GM23338 (cell line): ENCODE measurements around the gene RMND5B. TPM values are rescaled to one million over a fixed set of nuclear protein-coding genes. Genes with fewer than 3 reads are reported as not detected.

Experiments used
- ATAC-seq: fragments of 200-7000 bp; cut with Tn5 transposase; 3 replicates; pipeline ENCODE4 v1.9.1; 2020
- DNase-seq: peaks from one replicate; pipeline ENCODE4 v3.0.0-alpha.2; 2015; ENCODE audit warnings: low spot score
- H2AFZ ChIP-seq: fragments of 200-600 bp; sonication (generic); 2 replicates; pipeline ENCODE4 v1.8.0; 2016; ENCODE audit warnings: antibody characterized with exemption, mild to moderate bottlenecking, moderate library complexity
- H3F3A ChIP-seq: fragments of 200-600 bp; sonication (generic); replicated peaks from 2 replicates; pipeline ENCODE4 v1.8.0; 2017; ENCODE audit warnings: antibody characterized with exemption, mixed run types, low read depth
- H3K27ac ChIP-seq: fragments of 200-600 bp; sonication (generic); 2 replicates; pipeline ENCODE4 v1.6.1; 2016; ENCODE audit warnings: low read depth
- H3K27me3 ChIP-seq: fragments of 200-600 bp; sonication (generic); 2 replicates; pipeline ENCODE4 v1.8.0; 2016; ENCODE audit warnings: mild to moderate bottlenecking, mixed run types, moderate library complexity; ENCODE audit not compliant: insufficient read depth
- H3K36me3 ChIP-seq: fragments of 200-600 bp; sonication (generic); 2 replicates; pipeline ENCODE4 v1.8.0; 2016; ENCODE audit warnings: mild to moderate bottlenecking; ENCODE audit not compliant: insufficient read depth
- H3K4me1 ChIP-seq: fragments of 200-600 bp; sonication (generic); 2 replicates; pipeline ENCODE4 v1.8.0; 2016; ENCODE audit warnings: mild to moderate bottlenecking, moderate library complexity; ENCODE audit not compliant: insufficient read depth
- H3K4me2 ChIP-seq: fragments of 200-600 bp; sonication (generic); 2 replicates; pipeline ENCODE4 v1.7.1; 2017; ENCODE audit warnings: mixed run types
- H3K4me3 ChIP-seq: fragments of 200-600 bp; sonication (generic); 2 replicates; pipeline ENCODE4 v1.6.1; 2016; ENCODE audit warnings: mixed run types
- H3K79me2 ChIP-seq: fragments of 200-600 bp; sonication (generic); replicated peaks from 2 replicates; pipeline ENCODE4 v1.8.0; 2017; ENCODE audit warnings: mild to moderate bottlenecking; ENCODE audit not compliant: insufficient read depth
- H3K9me2 ChIP-seq: fragments of 200-600 bp; sonication (generic); 2 replicates; pipeline ENCODE4 v1.8.0; 2017; ENCODE audit not compliant: insufficient read depth
- H4K20me1 ChIP-seq: fragments of 200-600 bp; sonication (generic); replicated peaks from 2 replicates; pipeline ENCODE4 v1.8.0; 2017; ENCODE audit warnings: mild to moderate bottlenecking; ENCODE audit not compliant: insufficient read depth
- H3K27ac Mint-ChIP-seq: 2 replicates; pipeline ENCODE4 v1.8.0; 2020; ENCODE audit warnings: inconsistent platforms, mild to moderate bottlenecking, moderate library complexity, mixed read lengths
- H3K27me3 Mint-ChIP-seq: 3 replicates; pipeline ENCODE4 v1.8.0; 2022; ENCODE audit warnings: low read depth, mild to moderate bottlenecking, moderate library complexity, mixed read lengths, inconsistent platforms; ENCODE audit not compliant: insufficient read depth, poor library complexity
- H3K36me3 Mint-ChIP-seq: 3 replicates; pipeline ENCODE4 v1.8.0; 2021; ENCODE audit warnings: low read depth, mild to moderate bottlenecking, inconsistent platforms, moderate library complexity, mixed read lengths
- H3K4me1 Mint-ChIP-seq: 3 replicates; pipeline ENCODE4 v1.8.0; 2020; ENCODE audit warnings: mild to moderate bottlenecking, inconsistent platforms, mixed read lengths
- H3K4me3 Mint-ChIP-seq: 3 replicates; pipeline ENCODE4 v1.8.0; 2021; ENCODE audit warnings: moderate library complexity, mild to moderate bottlenecking, inconsistent platforms, mixed read lengths
- H3K9me3 Mint-ChIP-seq: 3 replicates; pipeline ENCODE4 v1.8.0; 2020; ENCODE audit warnings: moderate library complexity, mild to moderate bottlenecking, inconsistent platforms, mixed read lengths
- CREB1 ChIP-seq: fragments of 250-450 bp; sonication (Bioruptor Pico); IDR thresholded peaks from 2 replicates; pipeline ENCODE4 v1.5.0; 2020; ENCODE audit warnings: low read depth, mild to moderate bottlenecking, moderate library complexity
- EZH2 ChIP-seq: fragments of 200-600 bp; sonication (generic); IDR thresholded peaks from one replicate; pipeline ENCODE4 v1.8.0; 2017; ENCODE audit warnings: antibody characterized with exemption, mild to moderate bottlenecking, low read depth; ENCODE audit not compliant: unreplicated experiment
- EZH2phosphoT487 ChIP-seq: fragments of 200-600 bp; sonication (generic); IDR thresholded peaks from one replicate; pipeline ENCODE4 v1.8.1; 2018; ENCODE audit warnings: antibody characterized with exemption; ENCODE audit not compliant: unreplicated experiment
- NANOG ChIP-seq: IDR thresholded peaks from 2 replicates; pipeline ENCODE4 v1.6.1; 2016; ENCODE audit warnings: antibody characterized with exemption, borderline replicate concordance
- STAT1 ChIP-seq: IDR thresholded peaks from one replicate; pipeline ENCODE4 v1.6.1; 2016; ENCODE audit warnings: antibody characterized with exemption; ENCODE audit not compliant: unreplicated experiment
- ZNF114 ChIP-seq: fragments of 250-450 bp; sonication (Bioruptor Pico); IDR thresholded peaks from 2 replicates; pipeline ENCODE4 v1.5.0; 2020; ENCODE audit warnings: mild to moderate bottlenecking, moderate library complexity
- polyA plus RNA-seq: library from polyadenylated mRNA; unstranded; fragments of >200 nt; fragmentation: Nextera tagmentation; extraction: Ambion mirVana; gene quantifications from 2 replicates; pipeline ENCODE4 v1.2.1, GENCODE V29; 2016
- total RNA-seq: library from RNA; depleted of rRNA; stranded (reverse); fragments of >200 nt; shearing (Covaris generic); gene quantifications from 2 replicates; pipeline ENCODE4 v1.2.3, GENCODE V29; 2014
- TF ChIP-seq, protein P1 (sequence below): fragments of 250-450 bp; sonication (Bioruptor Pico); IDR thresholded peaks from 2 replicates; pipeline ENCODE4 v1.5.0; 2020; ENCODE audit warnings: mild to moderate bottlenecking, moderate library complexity
- TF ChIP-seq, protein P2 (sequence below): IDR thresholded peaks from one replicate; pipeline ENCODE4 v1.6.1; 2018; ENCODE audit warnings: antibody characterized with exemption; ENCODE audit not compliant: unreplicated experiment

The RMND5B gene
- total and polyA plus RNA-seq, 2 experiments from 2014 or later: 47.5 to 101 TPM

DNA sequence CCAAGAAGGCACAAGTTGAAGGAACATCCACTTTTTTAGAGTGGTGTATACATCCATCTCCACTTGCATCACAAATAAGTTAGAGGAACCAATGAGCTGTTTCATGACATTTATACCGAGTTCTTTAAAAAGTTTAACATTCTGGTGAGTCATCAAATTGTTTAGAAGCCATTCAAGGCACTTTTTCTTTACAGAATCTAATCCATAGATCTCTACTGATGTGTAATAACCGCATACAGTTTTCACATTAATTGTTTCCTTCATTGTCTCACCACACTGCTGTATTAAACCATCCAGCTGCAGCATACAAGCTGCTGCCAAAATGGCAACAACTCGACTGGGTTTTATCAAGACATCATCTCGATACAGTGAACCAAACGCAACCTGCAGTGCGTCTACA is 55.6 kb downstream of the RMND5B start:
- H3K79me2 ChIP-seq: no peaks in the 10 kb centered on the region
- 0 out of 2 replicates have a peak overlapping the region, but pooled peaks have one; percentile 0 for H2AFZ ChIP-seq
- Mint-ChIP-seq H3K36me3 (peaks cover 17% of the 10 kb centered on the region), H3K4me3 (no peak overlapping the region), H3K9me3 (peaks cover 25% of the 10 kb centered on the region; the same call in 2 of the 3 replicates), H3K27ac (no peak overlapping the region), H3K27me3 (peaks cover 11% of the 10 kb centered on the region), H3K4me1 (peaks cover 8% of the 10 kb centered on the region)
- TF ChIP-seq NANOG (no peak), EZH2phosphoT487 (no peak), EZH2 (no peak), CREB1 (CRISPR knock-in tag) (no peak), STAT1 (no peak), ZNF114 (CRISPR knock-in tag) (no peak)
- TF ChIP-seq, protein P1, sequence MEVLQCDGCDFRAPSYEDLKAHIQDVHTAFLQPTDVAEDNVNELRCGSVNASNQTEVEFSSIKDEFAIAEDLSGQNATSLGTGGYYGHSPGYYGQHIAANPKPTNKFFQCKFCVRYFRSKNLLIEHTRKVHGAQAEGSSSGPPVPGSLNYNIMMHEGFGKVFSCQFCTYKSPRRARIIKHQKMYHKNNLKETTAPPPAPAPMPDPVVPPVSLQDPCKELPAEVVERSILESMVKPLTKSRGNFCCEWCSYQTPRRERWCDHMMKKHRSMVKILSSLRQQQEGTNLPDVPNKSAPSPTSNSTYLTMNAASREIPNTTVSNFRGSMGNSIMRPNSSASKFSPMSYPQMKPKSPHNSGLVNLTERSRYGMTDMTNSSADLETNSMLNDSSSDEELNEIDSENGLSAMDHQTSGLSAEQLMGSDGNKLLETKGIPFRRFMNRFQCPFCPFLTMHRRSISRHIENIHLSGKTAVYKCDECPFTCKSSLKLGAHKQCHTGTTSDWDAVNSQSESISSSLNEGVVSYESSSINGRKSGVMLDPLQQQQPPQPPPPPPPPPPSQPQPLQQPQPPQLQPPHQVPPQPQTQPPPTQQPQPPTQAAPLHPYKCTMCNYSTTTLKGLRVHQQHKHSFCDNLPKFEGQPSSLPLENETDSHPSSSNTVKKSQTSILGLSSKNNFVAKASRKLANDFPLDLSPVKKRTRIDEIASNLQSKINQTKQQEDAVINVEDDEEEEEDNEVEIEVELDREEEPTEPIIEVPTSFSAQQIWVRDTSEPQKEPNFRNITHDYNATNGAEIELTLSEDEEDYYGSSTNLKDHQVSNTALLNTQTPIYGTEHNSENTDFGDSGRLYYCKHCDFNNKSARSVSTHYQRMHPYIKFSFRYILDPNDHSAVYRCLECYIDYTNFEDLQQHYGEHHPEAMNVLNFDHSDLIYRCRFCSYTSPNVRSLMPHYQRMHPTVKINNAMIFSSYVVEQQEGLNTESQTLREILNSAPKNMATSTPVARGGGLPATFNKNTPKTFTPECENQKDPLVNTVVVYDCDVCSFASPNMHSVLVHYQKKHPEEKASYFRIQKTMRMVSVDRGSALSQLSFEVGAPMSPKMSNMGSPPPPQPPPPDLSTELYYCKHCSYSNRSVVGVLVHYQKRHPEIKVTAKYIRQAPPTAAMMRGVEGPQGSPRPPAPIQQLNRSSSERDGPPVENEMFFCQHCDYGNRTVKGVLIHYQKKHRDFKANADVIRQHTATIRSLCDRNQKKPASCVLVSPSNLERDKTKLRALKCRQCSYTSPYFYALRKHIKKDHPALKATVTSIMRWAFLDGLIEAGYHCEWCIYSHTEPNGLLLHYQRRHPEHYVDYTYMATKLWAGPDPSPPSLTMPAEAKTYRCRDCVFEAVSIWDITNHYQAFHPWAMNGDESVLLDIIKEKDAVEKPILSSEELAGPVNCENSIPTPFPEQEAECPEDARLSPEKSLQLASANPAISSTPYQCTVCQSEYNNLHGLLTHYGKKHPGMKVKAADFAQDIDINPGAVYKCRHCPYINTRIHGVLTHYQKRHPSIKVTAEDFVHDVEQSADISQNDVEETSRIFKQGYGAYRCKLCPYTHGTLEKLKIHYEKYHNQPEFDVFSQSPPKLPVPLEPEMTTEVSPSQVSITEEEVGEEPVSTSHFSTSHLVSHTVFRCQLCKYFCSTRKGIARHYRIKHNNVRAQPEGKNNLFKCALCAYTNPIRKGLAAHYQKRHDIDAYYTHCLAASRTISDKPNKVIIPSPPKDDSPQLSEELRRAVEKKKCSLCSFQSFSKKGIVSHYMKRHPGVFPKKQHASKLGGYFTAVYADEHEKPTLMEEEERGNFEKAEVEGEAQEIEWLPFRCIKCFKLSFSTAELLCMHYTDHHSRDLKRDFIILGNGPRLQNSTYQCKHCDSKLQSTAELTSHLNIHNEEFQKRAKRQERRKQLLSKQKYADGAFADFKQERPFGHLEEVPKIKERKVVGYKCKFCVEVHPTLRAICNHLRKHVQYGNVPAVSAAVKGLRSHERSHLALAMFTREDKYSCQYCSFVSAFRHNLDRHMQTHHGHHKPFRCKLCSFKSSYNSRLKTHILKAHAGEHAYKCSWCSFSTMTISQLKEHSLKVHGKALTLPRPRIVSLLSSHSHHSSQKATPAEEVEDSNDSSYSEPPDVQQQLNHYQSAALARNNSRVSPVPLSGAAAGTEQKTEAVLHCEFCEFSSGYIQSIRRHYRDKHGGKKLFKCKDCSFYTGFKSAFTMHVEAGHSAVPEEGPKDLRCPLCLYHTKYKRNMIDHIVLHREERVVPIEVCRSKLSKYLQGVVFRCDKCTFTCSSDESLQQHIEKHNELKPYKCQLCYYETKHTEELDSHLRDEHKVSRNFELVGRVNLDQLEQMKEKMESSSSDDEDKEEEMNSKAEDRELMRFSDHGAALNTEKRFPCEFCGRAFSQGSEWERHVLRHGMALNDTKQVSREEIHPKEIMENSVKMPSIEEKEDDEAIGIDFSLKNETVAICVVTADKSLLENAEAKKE (CRISPR knock-in tag): no peak
- TF ChIP-seq, protein P2, sequence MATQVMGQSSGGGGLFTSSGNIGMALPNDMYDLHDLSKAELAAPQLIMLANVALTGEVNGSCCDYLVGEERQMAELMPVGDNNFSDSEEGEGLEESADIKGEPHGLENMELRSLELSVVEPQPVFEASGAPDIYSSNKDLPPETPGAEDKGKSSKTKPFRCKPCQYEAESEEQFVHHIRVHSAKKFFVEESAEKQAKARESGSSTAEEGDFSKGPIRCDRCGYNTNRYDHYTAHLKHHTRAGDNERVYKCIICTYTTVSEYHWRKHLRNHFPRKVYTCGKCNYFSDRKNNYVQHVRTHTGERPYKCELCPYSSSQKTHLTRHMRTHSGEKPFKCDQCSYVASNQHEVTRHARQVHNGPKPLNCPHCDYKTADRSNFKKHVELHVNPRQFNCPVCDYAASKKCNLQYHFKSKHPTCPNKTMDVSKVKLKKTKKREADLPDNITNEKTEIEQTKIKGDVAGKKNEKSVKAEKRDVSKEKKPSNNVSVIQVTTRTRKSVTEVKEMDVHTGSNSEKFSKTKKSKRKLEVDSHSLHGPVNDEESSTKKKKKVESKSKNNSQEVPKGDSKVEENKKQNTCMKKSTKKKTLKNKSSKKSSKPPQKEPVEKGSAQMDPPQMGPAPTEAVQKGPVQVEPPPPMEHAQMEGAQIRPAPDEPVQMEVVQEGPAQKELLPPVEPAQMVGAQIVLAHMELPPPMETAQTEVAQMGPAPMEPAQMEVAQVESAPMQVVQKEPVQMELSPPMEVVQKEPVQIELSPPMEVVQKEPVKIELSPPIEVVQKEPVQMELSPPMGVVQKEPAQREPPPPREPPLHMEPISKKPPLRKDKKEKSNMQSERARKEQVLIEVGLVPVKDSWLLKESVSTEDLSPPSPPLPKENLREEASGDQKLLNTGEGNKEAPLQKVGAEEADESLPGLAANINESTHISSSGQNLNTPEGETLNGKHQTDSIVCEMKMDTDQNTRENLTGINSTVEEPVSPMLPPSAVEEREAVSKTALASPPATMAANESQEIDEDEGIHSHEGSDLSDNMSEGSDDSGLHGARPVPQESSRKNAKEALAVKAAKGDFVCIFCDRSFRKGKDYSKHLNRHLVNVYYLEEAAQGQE: no peak
- H3K4me1 ChIP-seq: peaks cover 12% of the 10 kb centered on the region
- H3K9me2 ChIP-seq: no peaks in the 10 kb centered on the region
- DNase-seq (no peak), ATAC-seq (no peak)
- no peak overlapping the region for H3K4me2 ChIP-seq
- H3K36me3 ChIP-seq: no peaks in the 10 kb centered on the region
- no peak overlapping the region for H3K27ac ChIP-seq
- H3K4me3 ChIP-seq: no peak overlapping the region
- no peaks in the 10 kb centered on the region for H4K20me1 ChIP-seq
- H3K27me3 ChIP-seq: no peaks in the 10 kb centered on the region
- 0 out of 2 replicates have a peak, but pooled peaks cover 3% of the 10 kb centered on the region for H3F3A ChIP-seq
